ENCODE data around the gene ZMYND19.
A peak's percentile ranks its signal among the peaks of the same experiment; 100 is the strongest.
"Not testable (repeated sequence)": the region's sequence is repeated elsewhere in the genome, so short reads cannot be mapped to it uniquely, and the experiment has no call there.

Gene ZMYND19

GRCh38 chr9:137589441-137590122 lies 730 bp downstream of the ZMYND19 start:
- DNase-seq (ENCODE audit: insufficient read length, low spot score) (peak; percentile 35), FAIRE-seq (peak; percentile 75)

DNA sequence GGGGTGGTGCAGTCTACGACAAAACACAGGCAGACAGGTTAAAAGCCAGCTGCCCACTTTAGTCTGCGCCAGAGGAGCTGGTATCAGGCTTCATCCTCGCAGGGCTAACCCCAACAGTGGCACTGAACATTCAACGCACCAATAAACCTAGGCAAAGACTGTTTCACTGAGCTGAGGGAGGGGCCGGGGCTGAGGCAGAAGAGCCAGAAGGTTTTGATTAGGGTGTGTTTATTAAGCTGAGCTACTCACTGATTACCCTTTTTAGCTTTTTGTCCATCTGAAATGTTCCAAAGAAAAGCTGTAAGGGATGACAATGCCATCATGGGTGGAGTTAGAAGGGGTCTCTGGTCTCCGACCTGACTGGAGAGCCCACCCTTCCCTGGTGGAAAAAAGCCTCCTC lies 1.4 kb downstream of the ZMYND19 start:
- FAIRE-seq (no peak), DNase-seq (ENCODE audit: insufficient read length, low spot score) (no peak)

DNA sequence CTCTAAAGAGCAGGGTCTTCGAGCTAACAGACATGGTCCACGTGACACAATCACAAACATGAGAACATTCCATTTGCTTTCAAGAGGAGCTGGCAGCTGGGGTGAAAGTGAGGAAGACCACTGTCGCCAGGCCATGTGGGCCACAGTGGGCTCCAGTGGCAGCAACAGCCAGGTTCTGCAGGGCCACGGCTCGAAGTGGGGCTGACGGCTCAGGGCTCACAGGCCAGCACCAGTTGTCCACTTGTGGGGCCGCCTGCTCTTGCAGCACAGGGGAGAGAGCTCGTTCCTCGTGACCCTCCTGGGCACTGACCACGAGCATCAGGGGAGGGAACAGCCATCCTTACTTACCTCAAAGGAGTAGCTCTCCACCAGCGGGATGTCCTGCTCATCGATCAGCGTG lies 2.0 kb downstream of the ZMYND19 start:
- no peak for FAIRE-seq
- DNase-seq (ENCODE audit: insufficient read length, low spot score): no peak

- FAIRE-seq: no peak
- no peak for DNase-seq (ENCODE audit: insufficient read length, low spot score)
Observed at GRCh38 chr9:137586854-137587253, 3.5 kb downstream of the ZMYND19 start.

DNA sequence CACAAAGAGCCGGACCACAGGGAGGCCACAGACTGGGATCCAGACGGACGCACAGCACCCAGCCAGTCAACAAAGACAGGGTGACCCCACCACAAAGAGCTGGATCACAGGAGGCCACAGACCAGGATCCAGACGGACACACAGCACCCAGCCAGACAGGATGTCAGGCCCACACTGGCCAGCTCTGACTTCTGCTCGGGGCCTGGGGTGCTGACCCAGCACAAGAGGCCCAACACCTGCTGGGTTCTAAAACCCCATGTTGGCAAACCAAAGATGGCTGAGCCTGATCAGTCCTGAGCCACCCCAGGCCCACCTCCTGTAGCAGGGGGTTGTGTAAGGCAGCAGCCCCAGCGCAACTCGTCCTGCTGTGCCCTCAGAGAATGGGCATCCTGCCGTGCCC lies 6.4 kb downstream of the ZMYND19 start:
- DNase-seq (ENCODE audit: insufficient read length, low spot score) (no peak), FAIRE-seq (no peak)

DNA sequence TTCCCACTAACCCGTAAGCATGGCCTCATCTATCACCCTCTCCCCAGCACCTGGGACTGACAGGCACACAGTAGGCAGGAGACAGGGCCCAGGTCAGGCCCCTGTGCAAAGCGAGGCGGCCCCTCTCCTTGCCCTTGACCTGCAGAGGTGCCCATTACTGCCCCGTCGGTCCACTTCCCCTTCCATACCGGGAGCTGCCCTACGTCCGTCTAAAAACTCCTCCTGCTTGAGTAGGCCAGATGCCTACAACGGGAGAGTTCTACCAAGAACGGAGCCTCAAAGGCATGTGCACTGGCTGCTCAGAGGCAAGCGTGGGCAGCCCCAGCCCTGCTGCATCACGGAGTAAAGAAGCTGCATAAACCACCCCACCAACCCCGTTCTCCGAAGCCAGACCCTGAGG lies 7.0 kb downstream of the ZMYND19 start:
- DNase-seq (ENCODE audit: insufficient read length, low spot score): no peak
- FAIRE-seq: no peak

- DNase-seq (ENCODE audit: insufficient read length, low spot score) (no peak), FAIRE-seq (no peak)
Observed at GRCh38 chr9:137582286-137582860, 7.9 kb downstream of the ZMYND19 start.

GRCh38 chr9:137581361-137582285 lies 8.7 kb downstream of the ZMYND19 start:
- FAIRE-seq (no peak), DNase-seq (ENCODE audit: insufficient read length, low spot score) (no peak)

DNA sequence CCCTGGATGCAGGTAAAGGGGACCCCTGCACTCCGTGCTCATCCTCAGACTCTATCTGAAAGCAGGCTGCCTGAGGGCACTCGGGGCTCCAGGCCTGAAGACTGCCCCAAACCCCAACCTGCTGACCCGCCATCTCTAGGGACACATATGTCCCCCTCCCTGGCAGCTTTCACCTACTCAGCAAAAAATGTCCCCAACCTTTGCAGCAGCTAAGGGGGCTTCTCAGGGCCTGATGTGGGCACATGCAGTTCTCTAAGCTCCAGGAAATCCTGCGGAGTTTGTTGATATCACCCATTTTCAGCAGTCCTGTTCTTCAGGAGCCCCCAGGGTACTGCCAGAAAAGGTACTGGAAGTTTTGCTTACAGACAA lies 9.4 kb downstream of the ZMYND19 start:
- no peak for DNase-seq (ENCODE audit: insufficient read length, low spot score)
- no peak for FAIRE-seq

GRCh38 chr9:137580209-137580953 lies 9.9 kb downstream of the ZMYND19 start:
- DNase-seq (ENCODE audit: insufficient read length, low spot score) (no peak), FAIRE-seq (no peak)

DNA sequence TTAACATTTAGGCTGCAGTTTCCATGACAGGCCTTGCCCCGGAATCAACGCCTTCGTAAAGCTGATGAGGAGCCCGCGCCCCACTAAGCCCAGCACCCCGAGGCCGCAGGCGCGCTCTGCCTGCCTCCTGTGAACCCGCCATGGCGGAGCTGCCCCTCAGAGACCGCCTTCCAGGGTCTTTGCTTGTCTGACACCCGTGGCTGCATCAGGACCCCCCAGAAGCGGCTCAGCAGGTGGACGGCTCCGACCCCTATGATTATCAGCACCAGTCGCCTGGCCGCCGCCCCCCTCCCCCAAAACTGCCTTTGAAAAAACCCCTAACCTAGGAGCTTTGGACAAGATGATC lies 11.1 kb downstream of the ZMYND19 start:
- no peak for DNase-seq (ENCODE audit: insufficient read length, low spot score)
- FAIRE-seq: no peak

- FAIRE-seq (peak; percentile 68), DNase-seq (ENCODE audit: insufficient read length, low spot score) (peak; percentile 100)
Observed at GRCh38 chr9:137578518-137579258, 11.6 kb downstream of the ZMYND19 start, which contains the start of gene DPH7. Gene DPH7, minus strand, starts transcription at chr9:137578925. Its CDS starts 148 bp downstream, at chr9:137578777.

GRCh38 chr9:137575716-137576411 lies 14.4 kb downstream of the ZMYND19 start:
- no peak for FAIRE-seq

GRCh38 chr9:137575364-137575715 lies 15.0 kb downstream of the ZMYND19 start:
- DNase-seq (ENCODE audit: insufficient read length, low spot score) (no peak), FAIRE-seq (no peak)

More at GRCh38 chr9:137575716-137576411, 14.4 kb downstream of the ZMYND19 start:
- DNase-seq (ENCODE audit: insufficient read length, low spot score): no peak

- FAIRE-seq: no peak
- no peak for DNase-seq (ENCODE audit: insufficient read length, low spot score)
Observed at GRCh38 chr9:137574192-137574591, 16.1 kb downstream of the ZMYND19 start.

GRCh38 chr9:137570566-137570965 lies 19.7 kb downstream of the ZMYND19 start:
- FAIRE-seq (no peak), DNase-seq (ENCODE audit: insufficient read length, low spot score) (no peak)

DNA sequence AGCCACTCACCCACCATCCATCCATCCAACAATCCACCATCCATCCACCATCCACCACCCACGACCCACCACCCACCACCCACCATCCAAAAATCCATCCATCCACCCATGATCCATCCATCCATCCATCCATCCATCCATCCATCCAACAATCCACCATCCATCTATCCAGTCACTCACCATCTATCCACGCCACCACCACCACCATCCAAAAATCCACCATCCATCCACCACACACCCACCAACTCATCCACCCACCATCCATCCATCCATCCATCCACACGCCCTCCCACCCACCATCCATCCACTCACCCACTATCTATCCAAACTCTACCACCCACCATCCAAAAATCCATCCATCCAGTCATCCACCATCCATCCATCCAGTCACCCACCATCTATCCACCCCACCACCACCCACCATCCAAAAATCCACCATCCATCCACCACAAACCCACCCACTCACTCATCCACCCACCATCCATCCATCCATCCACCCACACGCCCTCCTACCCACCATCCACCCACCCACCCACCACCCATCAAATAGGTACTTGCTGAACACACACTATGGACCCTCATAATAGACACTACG lies 20.6 kb downstream of the ZMYND19 start:
- FAIRE-seq: no peak
- DNase-seq (ENCODE audit: insufficient read length, low spot score): no peak

DNA sequence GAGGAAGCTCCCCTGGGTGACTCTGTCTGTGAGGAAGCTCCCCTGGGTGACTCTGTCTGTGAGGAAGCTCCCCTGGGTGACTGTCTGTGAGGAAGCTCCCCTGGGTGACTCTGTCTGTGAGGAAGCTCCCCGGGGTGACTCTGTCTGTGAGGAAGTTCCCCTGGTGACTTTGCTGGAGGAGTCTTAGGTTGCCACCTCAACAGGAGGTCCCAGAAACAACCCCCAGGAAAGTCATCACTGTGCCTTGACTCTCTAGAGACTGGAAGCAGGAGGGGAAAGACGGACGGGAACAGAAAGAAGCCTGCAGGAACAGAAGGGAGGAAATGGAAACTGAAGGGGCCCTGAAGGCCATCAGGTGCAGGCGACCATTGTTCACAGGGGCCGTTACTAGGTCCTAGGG lies 21.9 kb downstream of the ZMYND19 start:
- not testable (repeated sequence) for DNase-seq (ENCODE audit: insufficient read length, low spot score); FAIRE-seq

- FAIRE-seq: no peak
- no peak for DNase-seq (ENCODE audit: insufficient read length, low spot score)
Observed at GRCh38 chr9:137564817-137565411, 25.4 kb downstream of the ZMYND19 start.

All from GM19239 (cell line).